Astrocyte (in vitro differentiated cells and primary cell): ENCODE data around the gene DOCK11. TPM values are rescaled to one million over a fixed set of nuclear protein-coding genes. Genes with fewer than 3 reads are reported as not detected.

Experiments used
- DNase-seq: peaks from one replicate; pipeline ENCODE4 v3.0.0-alpha.2; 2010; ENCODE audit warnings: low read depth
- FAIRE-seq: peaks from 2 replicates; lab custom pipeline; 2011; peaks lifted over from hg19 to GRCh38; lab: Jason Lieb, UNC
- H2AFZ ChIP-seq: 2 replicates; pipeline ENCODE4 v1.6.0; 2012; ENCODE audit warnings: low read depth, low read length, inconsistent platforms
- H3K27ac ChIP-seq: 2 replicates; pipeline ENCODE4 v1.5.1; 2011; ENCODE audit warnings: low read depth, low read length, inconsistent platforms
- H3K27me3 ChIP-seq: 2 replicates; pipeline ENCODE4 v1.6.0; 2011; ENCODE audit warnings: low read length, inconsistent platforms; ENCODE audit not compliant: insufficient read depth
- H3K36me3 ChIP-seq: 2 replicates; pipeline ENCODE4 v1.5.1; 2011; ENCODE audit warnings: low read length, inconsistent platforms; ENCODE audit not compliant: insufficient read depth
- H3K4me1 ChIP-seq: 2 replicates; pipeline ENCODE4 v1.5.1; 2011; ENCODE audit warnings: low read length, inconsistent platforms; ENCODE audit not compliant: insufficient read depth
- H3K4me2 ChIP-seq: 2 replicates; pipeline ENCODE4 v1.6.0; 2012; ENCODE audit warnings: low read length, inconsistent platforms
- H3K4me3 ChIP-seq: 2 replicates; pipeline ENCODE4 v1.5.1; 2011; ENCODE audit warnings: low read depth, mild to moderate bottlenecking, low read length, inconsistent platforms; ENCODE audit not compliant: insufficient read depth
- H3K79me2 ChIP-seq: 2 replicates; pipeline ENCODE4 v1.6.0; 2012; ENCODE audit warnings: mild to moderate bottlenecking, low read length, inconsistent platforms; ENCODE audit not compliant: insufficient read depth
- H3K9ac ChIP-seq: 2 replicates; pipeline ENCODE4 v1.6.0; 2012; ENCODE audit warnings: mild to moderate bottlenecking, low read length, inconsistent platforms
- H3K9me3 ChIP-seq: 2 replicates; pipeline ENCODE4 v1.5.1; 2012; ENCODE audit warnings: low read depth, mild to moderate bottlenecking, low read length, inconsistent platforms; ENCODE audit not compliant: insufficient read depth
- H4K20me1 ChIP-seq: 2 replicates; pipeline ENCODE4 v1.6.0; 2012; ENCODE audit warnings: low read length, inconsistent platforms; ENCODE audit not compliant: insufficient read depth
- H3K27ac Mint-ChIP-seq: one replicate; pipeline ENCODE4 v1.8.0; 2021; ENCODE audit warnings: mild to moderate bottlenecking, mixed read lengths; ENCODE audit not compliant: unreplicated experiment
- H3K27me3 Mint-ChIP-seq: one replicate; pipeline ENCODE4 v1.8.0; 2021; ENCODE audit warnings: low read depth, mixed read lengths; ENCODE audit not compliant: unreplicated experiment
- H3K36me3 Mint-ChIP-seq: one replicate; pipeline ENCODE4 v1.8.0; 2021; ENCODE audit warnings: low read depth, mixed read lengths; ENCODE audit not compliant: unreplicated experiment
- H3K4me1 Mint-ChIP-seq: one replicate; pipeline ENCODE4 v1.8.0; 2021; ENCODE audit warnings: low read depth, mixed read lengths; ENCODE audit not compliant: unreplicated experiment
- H3K4me3 Mint-ChIP-seq: one replicate; pipeline ENCODE4 v1.8.0; 2021; ENCODE audit warnings: mild to moderate bottlenecking, moderate library complexity, mixed read lengths; ENCODE audit not compliant: unreplicated experiment
- H3K9me3 Mint-ChIP-seq: one replicate; pipeline ENCODE4 v1.8.0; 2021; ENCODE audit warnings: mild to moderate bottlenecking, mixed read lengths; ENCODE audit not compliant: unreplicated experiment
- CTCF ChIP-seq: IDR thresholded peaks from 2 replicates; pipeline ENCODE4 v1.5.1; 2011; ENCODE audit warnings: low read depth, mild to moderate bottlenecking, inconsistent platforms, low read length, moderate library complexity; ENCODE audit not compliant: insufficient read depth
- EZH2 ChIP-seq: IDR thresholded peaks from 2 replicates; pipeline ENCODE4 v1.6.1; 2012; ENCODE audit warnings: mild to moderate bottlenecking, low read length, inconsistent platforms; ENCODE audit not compliant: insufficient read depth
- total RNA-seq: library from RNA; stranded (reverse); gene quantifications from 2 replicates; pipeline ENCODE4 v1.2.1, GENCODE V29; 2021

Gene DOCK11
- total RNA-seq, 1 donor from 2014 or later: 4.7 TPM

- DNase-seq (peak; percentile 34), FAIRE-seq (peak; percentile 99)
- Histone ChIP-seq H3K4me3 (no peak overlapping the region), H3K9me3 (no peaks in the 10 kb centered on the region), H3K9ac (no peak overlapping the region), H2AFZ (peak overlapping the region; percentile 28), H3K79me2 (no peaks in the 10 kb centered on the region), H3K4me2 (peak overlapping the region; percentile 62), H3K27ac (no peak overlapping the region), H3K36me3 (no peaks in the 10 kb centered on the region), H3K27me3 (no peaks in the 10 kb centered on the region), H4K20me1 (no peaks in the 10 kb centered on the region), H3K4me1 (no peaks in the 10 kb centered on the region)
- peak overlapping the region; percentile 34 for H3K4me3 Mint-ChIP-seq
- no peaks in the 10 kb centered on the region for H3K27me3 Mint-ChIP-seq
- TF ChIP-seq CTCF (peak; percentile 77), EZH2 (no peak)
- no peaks in the 10 kb centered on the region for H3K36me3 Mint-ChIP-seq
- H3K9me3 Mint-ChIP-seq: no peaks in the 10 kb centered on the region
- H3K4me1 Mint-ChIP-seq: peaks cover 2% of the 10 kb centered on the region
- H3K27ac Mint-ChIP-seq: no peak overlapping the region
Measured at GRCh38 chrX:118603981-118604380, 108.4 kb downstream of the DOCK11 start.

GRCh38 chrX:118612290-118612689 lies 116.7 kb downstream of the DOCK11 start:
- no peaks in the 10 kb centered on the region for H3K9me3 ChIP-seq
- no peak overlapping the region for H3K4me3 ChIP-seq
- H3K9ac ChIP-seq: no peak overlapping the region
- no peaks in the 10 kb centered on the region for H3K36me3 ChIP-seq
- H3K79me2 ChIP-seq: no peaks in the 10 kb centered on the region
- H3K4me3 Mint-ChIP-seq: no peak overlapping the region
- H4K20me1 ChIP-seq: no peaks in the 10 kb centered on the region
- H3K4me1 Mint-ChIP-seq: no peaks in the 10 kb centered on the region
- FAIRE-seq (no peak), DNase-seq (no peak)
- H3K36me3 Mint-ChIP-seq: no peaks in the 10 kb centered on the region
- H3K27me3 ChIP-seq: no peaks in the 10 kb centered on the region
- TF ChIP-seq CTCF: no peak
- TF ChIP-seq EZH2: no peak
- no peak overlapping the region for H3K27ac ChIP-seq
- no peaks in the 10 kb centered on the region for H3K9me3 Mint-ChIP-seq
- H3K4me2 ChIP-seq: no peak overlapping the region
- no peak overlapping the region for H3K27ac Mint-ChIP-seq
- no peak overlapping the region for H2AFZ ChIP-seq
- peaks cover 3% of the 10 kb centered on the region for H3K27me3 Mint-ChIP-seq
- no peaks in the 10 kb centered on the region for H3K4me1 ChIP-seq

- Histone ChIP-seq H3K4me1 (no peaks in the 10 kb centered on the region), H3K27ac (no peak overlapping the region), H3K36me3 (no peaks in the 10 kb centered on the region), H3K4me2 (no peak overlapping the region), H3K9ac (no peak overlapping the region), H3K9me3 (no peaks in the 10 kb centered on the region), H3K79me2 (no peaks in the 10 kb centered on the region), H4K20me1 (no peaks in the 10 kb centered on the region), H2AFZ (no peak overlapping the region), H3K4me3 (no peak overlapping the region), H3K27me3 (no peaks in the 10 kb centered on the region)
- H3K4me3 Mint-ChIP-seq: no peak overlapping the region
- no peaks in the 10 kb centered on the region for H3K4me1 Mint-ChIP-seq
- DNase-seq (no peak), FAIRE-seq (peak; percentile 39)
- no peaks in the 10 kb centered on the region for H3K36me3 Mint-ChIP-seq
- H3K27ac Mint-ChIP-seq: no peak overlapping the region
- peaks cover 3% of the 10 kb centered on the region for H3K27me3 Mint-ChIP-seq
- no peaks in the 10 kb centered on the region for H3K9me3 Mint-ChIP-seq
- TF ChIP-seq CTCF (no peak), EZH2 (no peak)
Measured at GRCh38 chrX:118614150-118614549, 118.5 kb downstream of the DOCK11 start.
